Large intestine (tissue), 12 donors: ENCODE results near the gene RNASE8. TPM values are rescaled to one million over a fixed set of nuclear protein-coding genes. Genes with fewer than 3 reads are reported as not detected.
"Not testable (repeated sequence)": the region's sequence is repeated elsewhere in the genome, so short reads cannot be mapped to it uniquely, and the experiment has no call there.

Experiments
- DNase-seq, 2 donors: peaks; one replicate each; pipeline versions ENCODE4 v3.0.0 to v3.0.0-alpha.2; 2013
- H3K27ac ChIP-seq: one replicate; pipeline ENCODE4 v1.5.1; 2013; ENCODE audit warnings: low read length
- H3K27me3 ChIP-seq: 2 replicates; pipeline ENCODE4 v1.6.1; 2013; ENCODE audit warnings: low read length; ENCODE audit not compliant: control insufficient read depth, insufficient read depth
- H3K36me3 ChIP-seq: 2 replicates; pipeline ENCODE4 v1.6.1; 2013; ENCODE audit warnings: low read length; ENCODE audit not compliant: control insufficient read depth, insufficient read depth
- H3K4me1 ChIP-seq: one replicate; pipeline ENCODE4 v1.6.1; 2013; ENCODE audit warnings: low read length; ENCODE audit not compliant: control insufficient read depth, insufficient read depth
- H3K4me3 ChIP-seq: one replicate; pipeline ENCODE4 v1.5.1; 2013; ENCODE audit warnings: low read length
- H3K9me3 ChIP-seq: one replicate; pipeline ENCODE4 v1.6.1; 2013; ENCODE audit warnings: mild to moderate bottlenecking, low read depth, low read length, moderate library complexity; ENCODE audit not compliant: control insufficient read depth
- WGBS: methylation state at CpG from one replicate; pipeline ENCODE4 v1.1.5; 2013; ENCODE audit warnings: low lambda C conversion rate; ENCODE audit not compliant: insufficient coverage; 5-methylcytosine and 5-hydroxymethylcytosine counted together
- long read RNA-seq, 11 donors: transcript quantifications; one replicate each; lab custom pipeline, GENCODE V29; 2026
- polyA plus RNA-seq: library from polyadenylated mRNA; unstranded; fragments of 120-200 nt; gene quantifications from one replicate; pipeline ENCODE4 v1.2.1, GENCODE V29; 2013

Gene RNASE8, protein sequence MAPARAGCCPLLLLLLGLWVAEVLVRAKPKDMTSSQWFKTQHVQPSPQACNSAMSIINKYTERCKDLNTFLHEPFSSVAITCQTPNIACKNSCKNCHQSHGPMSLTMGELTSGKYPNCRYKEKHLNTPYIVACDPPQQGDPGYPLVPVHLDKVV
- not detected for polyA plus RNA-seq
- long read RNA-seq, donor 1, result 0 reads
- long read RNA-seq, donor 2, result 0 reads
- long read RNA-seq, donor 3, result 0 reads
- long read RNA-seq, donor 4, result 0 reads
- long read RNA-seq, donor 5, result 0 reads
- long read RNA-seq, donor 6, result 0 reads
- long read RNA-seq, donor 7, result 0 reads
- long read RNA-seq, donor 8, result 0 reads
- long read RNA-seq, donor 9, result 0 reads
- long read RNA-seq, donor 10, result 0 reads
- long read RNA-seq, donor 11, result 0 reads

- Histone ChIP-seq H3K36me3 (no peaks in the 10 kb centered on the region), H3K27me3 (no peaks in the 10 kb centered on the region), H3K9me3 (no peaks in the 10 kb centered on the region), H3K27ac (no peak within 1 kb of the TSS), H3K4me3 (no peak within 1 kb of the TSS), H3K4me1 (peaks cover 25% of the 10 kb centered on the region)
- DNase-seq, result no peak
- WGBS, result no CpG with 5 or more reads among the region's 8 CpGs
Measured at GRCh38 chr14:21057803-21058675, at the start of gene RNASE8. RNASE8 (plus strand) TSS chr14:21057822; CDS start chr14:21057893, 71 bp downstream.

DNA sequence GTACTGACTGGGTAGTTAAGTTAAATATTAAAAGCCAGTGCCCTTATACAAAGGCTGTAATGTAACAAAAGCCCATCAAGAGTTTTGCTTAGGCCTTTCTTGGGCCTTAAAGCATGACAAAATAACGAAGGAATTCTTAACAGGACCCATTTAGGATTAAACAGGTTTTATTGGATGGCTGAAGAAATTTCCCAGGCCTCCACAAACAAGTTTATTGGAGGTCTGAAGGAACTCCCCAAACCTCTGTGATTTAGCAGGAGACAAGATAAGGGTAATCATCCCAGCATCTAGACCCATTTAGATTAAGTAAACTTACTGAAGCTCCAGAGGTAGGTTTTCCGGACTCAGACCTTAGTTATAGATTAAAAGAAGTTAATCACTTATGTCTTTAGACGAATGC lies 47.9 kb upstream of the RNASE8 start:
- H3K27me3 ChIP-seq, H3K4me3 ChIP-seq, H3K9me3 ChIP-seq, H3K36me3 ChIP-seq, DNase-seq, H3K27ac ChIP-seq: not testable (repeated sequence)
- WGBS, result no CpG with 5 or more reads among the region's 3 CpGs
- peaks cover 15% of the 10 kb centered on the region for H3K4me1 ChIP-seq

GRCh38 chr14:21011136-21011535 lies 46.5 kb upstream of the RNASE8 start:
- no peaks in the 10 kb centered on the region for H3K9me3 ChIP-seq
- DNase-seq, result no peak
- no peaks in the 10 kb centered on the region for H3K36me3 ChIP-seq
- no peak overlapping the region for H3K4me3 ChIP-seq
- peaks cover 15% of the 10 kb centered on the region for H3K4me1 ChIP-seq
- no peak overlapping the region for H3K27ac ChIP-seq
- no peaks in the 10 kb centered on the region for H3K27me3 ChIP-seq
- WGBS, result no CpG with 5 or more reads among the region's 1 CpG

- DNase-seq, result peak; percentile 82 to 85
- Histone ChIP-seq H3K4me3 (no peak overlapping the region), H3K27me3 (no peaks in the 10 kb centered on the region), H3K27ac (no peak overlapping the region), H3K4me1 (peaks cover 10% of the 10 kb centered on the region), H3K36me3 (peaks cover 31% of the 10 kb centered on the region), H3K9me3 (no peaks in the 10 kb centered on the region)
- WGBS, result no CpG with 5 or more reads among the region's 4 CpGs
Measured at GRCh38 chr14:21014761-21015190, 42.8 kb upstream of the RNASE8 start.

DNA sequence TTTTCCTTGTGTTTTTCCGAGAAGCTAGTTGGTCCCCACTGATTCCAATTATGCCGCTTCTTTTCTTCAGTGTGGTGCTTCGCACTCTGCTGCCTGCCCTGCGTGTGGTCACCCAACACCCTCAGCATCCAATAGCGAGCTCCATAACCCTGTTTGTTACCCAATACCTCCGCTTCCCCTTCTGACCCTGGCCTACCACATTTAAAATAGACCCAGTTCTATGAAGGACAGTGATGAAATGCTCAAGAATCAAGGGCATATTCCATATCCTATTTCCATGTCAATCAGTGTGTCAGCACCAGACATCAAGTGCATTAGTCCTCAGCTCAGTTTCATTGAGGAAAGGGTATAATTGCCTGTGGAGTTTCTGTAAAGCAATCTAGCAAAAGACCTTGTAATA lies 42.3 kb upstream of the RNASE8 start:
- no peaks in the 10 kb centered on the region for H3K9me3 ChIP-seq
- H3K36me3 ChIP-seq, result peaks cover 33% of the 10 kb centered on the region
- H3K27me3 ChIP-seq, result no peaks in the 10 kb centered on the region
- H3K4me3 ChIP-seq, result no peak overlapping the region
- 80% methylated on average over 2 of the region's 6 CpGs for WGBS
- peaks cover 6% of the 10 kb centered on the region for H3K4me1 ChIP-seq
- DNase-seq, result no peak
- no peak overlapping the region for H3K27ac ChIP-seq

DNA sequence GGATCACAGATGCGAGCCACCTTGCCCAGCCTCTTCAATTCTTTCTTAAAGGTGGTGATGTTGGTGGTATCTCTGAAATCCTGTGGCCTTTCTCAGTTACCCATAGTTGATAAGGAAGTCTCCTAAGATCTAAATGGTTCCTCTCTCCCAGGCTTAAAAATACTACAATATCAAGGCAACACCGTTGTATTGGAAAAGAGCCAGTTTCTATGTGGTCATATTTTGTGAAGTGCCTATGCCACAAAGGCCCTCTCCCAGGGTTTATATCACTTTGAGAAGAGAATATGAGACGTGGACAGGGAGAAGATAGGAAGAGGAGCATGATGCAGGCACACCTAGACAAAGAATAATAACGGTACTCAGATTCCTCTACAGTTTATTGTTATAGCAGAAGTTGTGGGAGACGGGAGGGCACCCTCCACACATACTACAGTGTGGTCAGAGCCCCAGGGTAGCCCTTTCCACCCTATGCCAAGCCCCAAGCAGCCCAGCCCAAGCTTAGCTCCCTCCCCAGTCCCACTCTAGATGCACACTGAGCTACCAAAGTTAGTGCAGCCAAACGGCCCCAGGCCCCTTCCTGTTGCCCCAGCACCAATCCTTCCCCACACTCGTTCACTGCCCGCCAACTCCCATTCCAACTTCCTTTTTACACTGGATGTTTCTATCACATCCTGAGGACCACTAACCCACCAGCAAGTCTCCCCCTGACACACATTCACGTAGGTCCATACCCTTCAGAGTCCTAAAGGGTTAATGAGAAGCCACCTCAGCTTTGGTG lies 41.0 kb upstream of the RNASE8 start:
- no CpG with 5 or more reads among the region's 9 CpGs for WGBS
- no peak overlapping the region for H3K27ac ChIP-seq
- peaks cover 3% of the 10 kb centered on the region for H3K4me1 ChIP-seq
- DNase-seq, result no peak
- H3K27me3 ChIP-seq, result no peaks in the 10 kb centered on the region
- H3K9me3 ChIP-seq, result no peaks in the 10 kb centered on the region
- H3K36me3 ChIP-seq, result peaks cover 46% of the 10 kb centered on the region
- no peak overlapping the region for H3K4me3 ChIP-seq

DNA sequence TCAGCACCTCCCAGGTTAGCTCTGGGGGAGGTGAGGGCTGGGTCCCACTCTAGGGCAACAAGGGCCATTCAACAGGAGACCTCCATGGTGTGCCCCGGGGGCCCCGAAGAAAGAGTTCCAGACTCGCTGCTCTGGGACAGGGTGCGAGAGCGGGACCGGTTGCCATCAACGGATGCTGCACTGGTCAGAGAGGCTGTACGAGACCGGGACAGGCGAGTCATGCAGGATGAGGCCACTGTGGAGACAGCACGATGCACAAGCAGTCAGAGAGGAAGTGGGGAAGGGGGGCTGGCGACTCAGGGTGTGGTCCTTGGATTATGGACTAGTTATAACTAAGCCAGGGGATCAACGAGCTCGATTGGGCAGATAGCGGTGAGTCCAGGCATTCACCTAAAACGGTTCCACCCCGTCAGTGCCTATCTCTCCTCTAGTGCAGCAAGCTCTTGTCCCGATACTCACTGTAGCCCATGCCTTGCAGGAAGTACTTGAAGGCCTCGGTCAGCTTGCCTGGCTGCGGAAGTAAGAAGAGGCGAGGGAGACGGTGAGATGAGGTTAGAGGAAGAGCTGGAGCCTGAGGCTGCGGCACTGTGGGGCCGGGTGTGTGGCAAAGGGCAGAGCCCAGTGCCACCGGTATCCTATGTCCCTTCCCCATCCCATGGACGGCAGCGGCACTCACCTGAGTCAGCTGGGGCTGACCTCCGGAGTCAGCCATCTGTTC lies 39.9 kb upstream of the RNASE8 start:
- no CpG with 5 or more reads among the region's 28 CpGs for WGBS
- H3K27ac ChIP-seq, result no peak overlapping the region
- no peaks in the 10 kb centered on the region for H3K9me3 ChIP-seq
- H3K36me3 ChIP-seq, result peaks cover 48% of the 10 kb centered on the region
- H3K27me3 ChIP-seq, result no peaks in the 10 kb centered on the region
- no peak for DNase-seq
- H3K4me1 ChIP-seq, result peaks cover 3% of the 10 kb centered on the region
- H3K4me3 ChIP-seq, result no peak overlapping the region

DNA sequence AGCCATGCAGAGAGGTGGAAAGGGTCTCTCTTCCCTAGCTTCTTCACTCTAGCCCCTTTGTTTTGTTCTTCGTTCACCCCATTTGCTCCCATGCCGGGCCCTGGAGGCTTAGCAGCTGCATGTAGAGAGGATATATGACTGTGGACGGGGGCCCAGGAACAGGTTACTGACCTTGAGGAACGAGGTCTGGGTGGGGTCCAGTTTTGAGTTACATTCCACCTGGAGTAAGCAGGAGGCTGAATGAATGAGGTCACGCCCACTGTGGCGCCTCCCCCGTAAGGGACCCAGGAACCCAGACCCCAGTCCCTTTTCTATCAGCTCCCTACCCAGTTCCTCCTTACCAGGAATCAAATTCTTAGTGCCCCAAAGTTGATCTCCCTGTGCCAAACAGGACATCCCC lies 39.3 kb upstream of the RNASE8 start:
- Histone ChIP-seq H3K4me3 (no peak overlapping the region), H3K9me3 (no peaks in the 10 kb centered on the region), H3K4me1 (peaks cover 3% of the 10 kb centered on the region), H3K36me3 (peaks cover 48% of the 10 kb centered on the region), H3K27me3 (no peaks in the 10 kb centered on the region), H3K27ac (no peak overlapping the region)
- no CpG with 5 or more reads among the region's 7 CpGs for WGBS
- DNase-seq, result no peak

DNA sequence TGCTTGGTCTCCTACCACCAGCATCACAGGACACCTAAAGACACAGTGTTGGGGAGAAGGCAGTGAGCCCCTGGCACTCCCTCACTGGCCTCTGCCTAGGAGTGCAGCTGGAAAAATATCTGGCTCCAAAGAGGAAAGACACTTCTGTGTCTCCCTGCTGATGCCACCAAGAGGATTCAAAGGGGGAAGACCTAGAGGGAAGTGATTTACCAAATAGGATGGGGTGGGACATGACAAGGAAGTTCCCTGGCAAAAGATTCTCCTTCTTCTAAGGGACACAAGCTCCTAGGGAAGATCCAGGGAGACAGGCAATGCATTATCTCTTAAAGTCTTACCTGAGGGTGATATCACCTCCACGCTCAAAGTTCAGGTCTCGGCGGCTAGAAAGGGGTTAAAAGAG lies 38.8 kb upstream of the RNASE8 start:
- no CpG with 5 or more reads among the region's 3 CpGs for WGBS
- Histone ChIP-seq H3K4me3 (no peak overlapping the region), H3K27me3 (no peaks in the 10 kb centered on the region), H3K27ac (no peak overlapping the region), H3K36me3 (peaks cover 48% of the 10 kb centered on the region), H3K4me1 (peaks cover 6% of the 10 kb centered on the region), H3K9me3 (no peaks in the 10 kb centered on the region)
- DNase-seq, result no peak
